CMK (cell line): ENCODE results near the gene MUC5B.
"Not testable (repeated sequence)": the region's sequence is repeated elsewhere in the genome, so short reads cannot be mapped to it uniquely, and the experiment has no call there.

ENCODE experiments used
- DNase-seq: peaks from one replicate; pipeline ENCODE4 v3.0.0-alpha.2; 2010; ENCODE audit warnings: low read depth

MUC5B gene

DNA sequence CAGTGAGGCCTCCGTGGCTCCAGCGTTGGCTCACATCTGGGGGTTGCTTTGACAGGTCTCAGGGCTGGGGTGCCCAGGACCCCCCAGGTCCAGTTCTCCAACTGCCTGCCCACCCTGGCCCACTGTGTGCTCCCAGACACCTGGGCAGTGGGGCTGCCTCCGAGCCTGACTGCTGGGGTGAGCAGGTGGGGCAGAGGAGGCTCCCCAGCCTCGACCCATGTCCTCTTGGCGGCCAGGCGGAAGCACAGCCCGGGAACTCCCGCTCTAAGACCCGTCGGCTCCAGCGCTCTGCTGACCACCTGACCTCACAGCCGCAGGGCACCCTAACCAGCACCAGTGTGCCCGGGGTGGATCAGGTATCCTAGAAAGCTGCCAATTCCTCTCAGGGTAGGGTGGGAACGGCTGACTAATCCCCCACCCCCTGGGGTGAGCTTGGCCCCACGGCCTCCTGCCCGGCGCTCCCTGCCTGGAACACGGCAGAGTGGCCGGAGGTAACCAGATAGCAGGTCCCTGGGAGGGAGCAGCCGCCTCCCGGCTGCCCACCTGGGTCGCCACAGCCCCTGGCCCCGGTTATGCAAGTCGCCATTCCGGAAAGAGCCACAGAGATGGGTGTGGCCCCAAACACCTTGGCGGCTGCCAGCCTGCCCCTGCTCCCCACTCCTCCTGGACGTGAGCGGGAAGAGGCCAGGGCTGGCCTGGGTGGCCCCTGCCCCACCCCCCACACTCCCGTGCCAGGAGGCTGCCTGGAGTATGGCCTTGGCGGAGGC is 19.2 kb upstream of the MUC5B start:
- DNase-seq: no peak

DNA sequence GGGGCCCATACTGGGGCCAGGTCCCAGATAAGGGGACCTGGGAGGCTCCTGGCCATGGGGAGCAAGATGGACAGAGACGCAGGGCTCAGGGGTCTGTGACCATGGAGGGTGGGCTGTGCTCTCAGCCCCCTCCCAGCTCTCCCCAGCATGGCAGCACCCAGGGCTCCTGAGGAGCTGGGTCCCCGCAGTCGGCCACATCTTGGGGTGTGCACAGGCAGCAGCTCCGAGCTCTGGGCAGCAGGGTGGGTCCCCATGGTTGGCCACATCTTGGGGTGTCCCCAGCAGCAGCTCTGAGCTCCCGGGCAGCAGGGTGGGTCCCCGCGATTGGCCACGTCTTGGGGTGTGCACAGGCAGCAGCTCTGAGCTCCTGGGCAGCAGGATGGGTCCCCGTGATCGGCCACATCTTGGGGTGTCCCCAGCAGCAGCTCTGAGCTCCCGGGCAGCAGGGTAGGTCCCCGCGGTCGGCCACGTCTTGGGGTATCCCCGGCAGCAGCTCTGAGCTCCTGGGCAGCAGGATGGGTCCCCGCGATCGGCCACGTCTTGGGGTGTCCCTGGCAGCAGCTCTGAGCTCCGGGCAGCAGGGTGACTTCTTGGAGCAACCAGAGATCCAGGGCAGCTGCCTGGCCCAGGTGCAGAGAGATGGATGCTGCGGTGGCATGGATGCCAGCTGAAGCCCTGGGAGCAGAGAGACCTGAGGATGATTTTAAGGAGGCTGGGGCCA is 18.3 kb upstream of the MUC5B start:
- no peak for DNase-seq

DNA sequence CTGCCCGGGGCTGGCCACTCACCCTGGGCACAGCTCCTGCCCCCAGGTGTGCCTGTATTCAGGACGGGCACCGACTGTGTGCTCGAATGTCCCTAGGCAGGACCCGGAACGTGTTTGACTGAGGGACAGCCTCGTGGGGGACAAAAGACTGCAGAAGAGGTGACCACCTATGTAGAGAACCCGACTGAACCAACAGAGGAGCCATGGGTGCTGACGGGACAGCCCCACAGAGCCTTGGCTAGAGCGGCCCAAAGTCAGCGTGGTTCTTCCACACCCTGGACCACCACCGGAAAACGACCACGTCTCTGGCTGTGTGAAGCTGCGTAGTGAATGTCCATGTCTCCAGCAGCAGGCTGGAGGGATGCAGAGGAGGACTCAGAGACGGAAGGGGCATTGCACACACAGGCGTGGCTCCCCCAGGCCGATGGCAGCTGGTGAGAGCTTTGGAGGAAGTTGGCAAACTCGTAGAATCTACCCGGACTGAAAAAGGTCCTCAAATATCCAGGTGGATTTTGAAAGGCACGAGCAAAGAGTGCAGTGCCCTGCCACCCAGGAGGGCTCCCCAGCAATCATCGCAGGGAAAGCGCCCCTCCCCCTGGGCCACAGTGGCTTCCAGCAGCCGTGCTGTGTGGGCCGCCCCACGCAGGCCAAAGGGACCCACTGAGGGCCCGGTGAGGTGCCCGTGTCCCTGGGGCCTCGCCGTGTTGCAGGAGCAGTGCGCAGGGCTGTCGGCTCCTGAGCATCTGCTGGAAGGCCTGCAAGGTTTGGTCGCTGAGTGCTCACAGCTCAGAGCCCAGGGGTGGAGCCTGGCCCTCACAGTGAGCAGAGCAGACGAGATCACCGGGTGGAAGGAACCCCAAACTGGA is 17.5 kb upstream of the MUC5B start:
- no peak for DNase-seq

DNA sequence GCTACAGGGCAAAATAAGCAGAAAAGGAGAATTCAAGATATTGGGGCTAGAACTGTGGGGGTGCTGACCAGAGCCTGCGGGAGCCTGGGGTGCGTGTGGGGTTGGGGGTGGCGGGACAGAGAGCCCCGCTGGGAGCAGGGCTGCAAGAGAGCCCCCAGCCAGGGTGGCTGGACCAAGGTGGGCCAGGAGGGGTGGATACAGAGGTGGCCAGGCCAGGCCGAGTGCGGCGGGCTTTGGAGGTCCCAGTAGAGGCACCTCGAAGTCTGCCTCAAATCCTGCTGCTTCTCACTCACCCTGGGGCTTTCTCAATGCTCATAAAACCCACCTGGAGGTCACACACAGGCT is 16.9 kb upstream of the MUC5B start:
- DNase-seq: no peak

DNA sequence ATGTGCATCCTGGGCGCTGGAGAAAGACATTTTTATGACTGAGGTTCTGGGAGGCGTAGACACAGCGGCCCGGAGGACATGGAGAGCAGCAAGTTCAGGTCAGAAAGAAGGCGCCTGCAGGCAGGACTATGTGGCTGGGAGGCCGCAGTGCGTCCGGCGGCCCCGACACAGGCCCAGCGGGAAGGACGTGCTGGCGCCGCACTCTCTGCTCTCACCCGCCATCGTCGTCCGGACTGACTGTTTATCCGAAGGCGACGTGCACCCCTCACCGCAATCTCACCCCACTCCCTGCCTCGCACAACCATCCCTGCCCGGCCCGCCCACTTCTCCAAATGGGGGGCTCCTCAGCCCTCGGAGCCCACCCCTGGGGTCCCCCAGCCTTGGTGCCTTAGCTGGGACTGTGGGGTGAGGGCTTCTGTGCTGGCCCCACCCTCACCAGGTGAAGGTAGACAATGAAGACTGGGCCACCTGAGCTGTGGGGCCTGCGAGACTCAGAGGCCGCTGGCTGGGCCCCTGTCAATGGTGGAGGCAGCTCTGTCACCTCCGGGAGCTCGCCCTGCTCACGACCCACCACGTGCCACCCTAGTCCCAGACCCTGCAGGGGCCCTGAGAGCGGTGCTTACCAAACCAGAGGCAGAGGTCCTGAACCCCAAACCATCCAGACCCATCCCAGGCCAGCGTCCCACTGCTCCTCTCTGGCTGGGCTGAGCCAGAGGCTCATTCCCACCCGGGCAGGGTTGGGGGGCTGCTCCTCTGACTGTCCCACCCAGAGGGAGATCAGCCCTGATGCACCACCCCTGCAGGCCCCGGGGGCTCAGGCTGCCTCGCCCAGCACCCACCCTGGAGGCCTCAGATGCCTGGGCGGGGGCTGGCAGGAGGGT is 16.2 kb upstream of the MUC5B start:
- DNase-seq: no peak

DNA sequence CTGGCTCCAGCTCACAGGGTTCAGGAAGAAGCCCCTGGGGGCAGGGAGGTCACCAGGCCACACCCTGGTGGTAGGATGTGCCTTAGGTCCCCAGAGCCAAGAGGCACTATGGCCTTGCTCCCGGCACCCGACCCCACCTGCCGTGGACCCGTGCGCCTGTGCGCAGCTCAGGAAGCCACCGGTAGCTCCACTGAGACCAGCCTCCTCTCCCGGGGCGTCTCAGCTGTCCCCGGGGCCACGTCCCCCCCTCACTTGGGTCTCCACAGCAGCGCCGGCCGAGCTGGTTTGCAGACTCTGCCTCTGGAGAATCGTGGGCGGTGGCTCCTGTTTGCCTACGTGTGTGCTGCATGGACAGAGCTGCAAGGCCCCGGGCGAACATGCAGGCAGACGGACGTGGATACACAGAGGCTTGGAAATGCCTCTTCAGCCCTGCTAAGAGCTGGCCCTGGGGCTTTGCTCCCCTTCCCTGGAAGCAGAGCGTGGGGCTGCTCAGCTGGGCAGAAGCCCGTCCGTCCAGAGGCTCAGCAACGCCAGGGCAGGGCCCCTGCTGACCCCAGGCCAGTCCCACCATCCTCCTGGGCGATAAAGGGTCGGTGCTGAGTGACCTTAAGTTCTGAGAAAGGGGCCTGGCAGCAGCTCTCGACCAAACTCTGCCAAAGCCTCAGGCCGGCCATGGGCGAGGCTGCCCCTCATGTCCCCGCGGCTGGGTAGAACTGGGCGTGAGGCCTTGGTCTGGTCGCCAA is 15.3 kb upstream of the MUC5B start:
- no peak for DNase-seq

DNA sequence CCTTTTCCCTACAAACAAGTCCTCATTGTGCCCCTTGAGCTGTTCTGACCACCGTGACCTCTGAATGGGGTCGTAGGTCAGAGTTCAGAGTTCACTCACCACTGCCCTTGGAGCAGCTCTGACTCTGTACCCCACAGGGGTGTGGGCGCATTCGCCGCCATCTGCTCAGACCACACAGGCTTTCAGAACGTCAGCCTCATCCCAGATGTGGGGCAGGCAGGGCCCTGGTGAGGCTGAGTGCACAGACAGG is 14.8 kb upstream of the MUC5B start:
- no peak for DNase-seq

DNA sequence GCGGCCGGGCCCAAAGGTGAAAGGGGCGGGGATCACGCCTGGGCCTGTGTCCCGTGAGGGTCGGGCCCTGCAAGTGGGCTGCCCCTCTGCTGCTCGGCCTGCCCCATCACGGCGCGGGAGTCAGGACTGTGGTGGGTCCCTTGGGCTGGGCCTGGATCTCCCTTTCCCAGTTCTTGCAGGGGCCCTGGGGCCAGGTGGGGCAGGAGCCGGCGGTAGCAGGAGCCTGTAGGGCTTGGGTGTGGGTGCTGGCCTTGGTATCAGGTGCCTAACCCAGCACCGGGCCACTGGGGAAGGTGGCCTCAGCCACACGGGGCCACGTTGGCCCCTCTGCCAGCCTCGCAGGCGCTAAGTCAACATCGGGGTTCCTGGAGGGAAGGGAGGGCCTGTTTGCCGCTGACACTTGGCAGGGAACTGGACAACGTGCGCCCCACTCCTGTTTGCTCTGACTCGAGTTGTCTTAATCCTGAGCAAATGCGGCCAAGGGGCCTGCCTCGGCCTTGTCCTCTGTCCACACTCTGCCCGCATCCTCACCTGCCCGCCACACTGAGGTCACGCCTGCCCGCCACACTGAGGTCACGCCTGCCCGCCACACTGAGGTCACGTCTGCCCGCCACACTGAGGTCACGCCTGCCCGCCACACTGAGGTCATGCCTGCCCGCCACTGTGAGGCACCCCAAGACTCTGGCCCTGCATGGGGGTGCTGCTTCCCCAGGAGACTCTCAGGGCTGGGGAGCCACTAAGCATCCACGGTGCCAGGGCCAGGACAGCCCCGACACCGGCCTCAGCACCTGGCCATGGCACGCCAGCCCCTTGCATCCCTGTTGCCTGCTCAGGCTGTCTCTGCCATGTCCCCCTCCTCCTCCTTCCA is 14.2 kb upstream of the MUC5B start:
- no peak for DNase-seq

DNA sequence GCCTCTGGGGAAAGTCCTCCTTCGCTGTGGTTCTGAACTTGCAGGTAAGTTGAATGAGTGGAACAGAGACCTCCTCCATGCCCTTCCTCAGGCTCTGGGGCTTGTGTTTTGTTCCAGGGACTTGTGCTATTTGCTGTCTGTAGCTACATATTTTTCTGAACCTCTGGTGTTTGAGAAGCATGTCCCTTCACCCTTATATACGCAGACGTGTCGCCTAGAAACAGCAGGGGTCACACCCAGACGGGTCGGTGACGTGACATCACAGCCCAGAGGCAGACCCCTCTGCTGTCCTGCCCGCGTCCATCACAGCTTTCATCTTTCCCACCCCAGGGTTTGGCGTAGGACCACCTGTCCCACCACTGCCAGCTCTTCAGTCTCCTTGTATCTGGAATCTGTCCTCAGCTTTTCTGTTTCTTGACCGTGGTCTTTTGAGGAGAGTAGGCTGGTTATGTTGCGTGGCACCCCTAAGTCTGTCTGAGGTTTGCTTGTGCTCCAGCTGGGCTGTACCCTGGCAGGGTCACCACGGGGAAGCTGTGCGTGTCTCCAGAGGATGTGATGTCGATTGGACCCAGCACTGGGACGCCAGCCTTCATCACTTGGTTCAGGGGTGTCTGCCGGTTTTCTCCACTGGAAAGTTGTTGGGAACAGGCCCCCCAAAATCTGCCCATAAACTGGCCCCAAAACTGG is 13.4 kb upstream of the MUC5B start:
- no peak for DNase-seq

DNA sequence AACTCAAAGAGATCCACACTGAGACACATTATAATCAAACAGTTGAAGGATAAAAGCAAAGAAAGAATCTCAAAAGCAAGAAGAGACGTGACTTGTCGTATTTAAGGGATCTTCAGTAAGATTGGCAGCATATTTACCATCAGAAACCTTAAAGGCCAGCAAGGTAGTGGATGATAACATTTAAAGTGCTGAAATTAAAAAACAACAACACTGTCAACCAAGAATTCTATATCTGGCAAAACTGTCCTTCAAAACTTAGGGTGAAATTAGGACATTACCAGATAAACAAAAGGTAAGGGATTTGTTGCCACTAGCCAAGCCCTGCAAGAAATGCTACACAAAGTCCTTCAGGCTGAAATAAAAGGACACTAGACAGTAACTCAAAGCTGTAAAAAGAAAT is 11.0 kb upstream of the MUC5B start:
- DNase-seq: no peak

DNA sequence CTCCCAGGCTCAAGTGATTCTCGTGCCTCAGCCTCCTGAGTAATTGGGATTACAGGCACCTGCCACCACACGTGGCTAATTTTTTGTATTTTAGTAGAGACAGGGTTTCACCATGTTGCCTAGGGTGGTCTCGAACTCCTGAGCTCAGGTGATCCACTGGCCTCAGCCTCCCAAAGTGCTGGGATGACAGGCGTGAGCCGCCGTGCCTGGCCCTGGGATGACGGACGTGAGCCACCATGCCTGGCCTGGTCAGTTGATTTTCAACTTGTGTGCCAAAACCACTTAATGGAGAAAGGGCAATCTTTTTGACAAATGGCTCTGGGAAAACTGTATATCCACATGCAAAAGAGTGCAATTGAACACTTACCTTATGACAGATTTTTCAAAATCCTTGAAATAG is 7.0 kb upstream of the MUC5B start:
- not testable (repeated sequence) for DNase-seq

DNA sequence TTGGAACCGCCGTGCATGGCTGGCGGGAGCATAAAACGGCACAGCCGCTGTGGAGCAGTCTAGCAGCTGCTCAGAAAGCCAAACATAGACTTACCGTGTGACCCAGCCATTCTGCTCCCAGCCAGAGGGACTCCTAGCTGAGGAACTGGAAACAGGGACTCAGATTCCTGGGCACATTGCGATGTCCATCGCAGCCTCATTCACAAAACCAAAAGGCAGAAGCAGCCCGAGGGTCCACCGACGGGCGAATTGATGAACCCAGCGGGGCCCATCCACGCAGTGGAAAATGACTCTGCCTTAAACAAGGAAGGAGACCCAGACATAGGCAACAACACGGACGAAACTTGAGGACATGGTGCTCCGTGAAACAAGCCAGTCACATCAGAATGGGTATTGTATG is 5.7 kb upstream of the MUC5B start:
- no peak for DNase-seq

DNA sequence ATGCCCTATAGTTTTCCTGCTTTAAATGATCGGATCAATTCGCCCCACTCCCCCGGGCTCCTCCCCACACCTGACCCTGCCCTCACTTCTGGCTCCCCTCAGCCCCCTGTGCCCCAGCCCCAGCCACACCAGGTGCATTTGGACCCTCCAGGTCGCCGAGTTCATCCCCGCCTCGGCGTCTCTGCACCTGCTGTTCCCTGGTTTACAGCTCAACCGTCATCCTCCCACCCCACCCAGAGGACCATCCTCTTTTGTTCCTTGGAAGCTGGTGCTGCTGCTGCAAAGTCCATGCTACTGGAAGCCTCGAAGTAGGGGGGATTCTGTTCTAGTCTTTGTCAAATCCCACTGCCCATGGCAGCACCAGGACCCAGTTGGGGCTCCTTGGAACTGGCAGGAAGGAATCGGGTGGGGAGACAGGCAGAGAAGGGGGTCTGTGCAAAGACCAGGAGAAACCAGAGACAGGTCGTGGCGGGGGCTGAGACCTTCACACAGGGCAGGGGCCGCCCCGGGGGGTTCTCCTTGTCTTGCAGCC is 4.5 kb upstream of the MUC5B start:
- no peak for DNase-seq

DNA sequence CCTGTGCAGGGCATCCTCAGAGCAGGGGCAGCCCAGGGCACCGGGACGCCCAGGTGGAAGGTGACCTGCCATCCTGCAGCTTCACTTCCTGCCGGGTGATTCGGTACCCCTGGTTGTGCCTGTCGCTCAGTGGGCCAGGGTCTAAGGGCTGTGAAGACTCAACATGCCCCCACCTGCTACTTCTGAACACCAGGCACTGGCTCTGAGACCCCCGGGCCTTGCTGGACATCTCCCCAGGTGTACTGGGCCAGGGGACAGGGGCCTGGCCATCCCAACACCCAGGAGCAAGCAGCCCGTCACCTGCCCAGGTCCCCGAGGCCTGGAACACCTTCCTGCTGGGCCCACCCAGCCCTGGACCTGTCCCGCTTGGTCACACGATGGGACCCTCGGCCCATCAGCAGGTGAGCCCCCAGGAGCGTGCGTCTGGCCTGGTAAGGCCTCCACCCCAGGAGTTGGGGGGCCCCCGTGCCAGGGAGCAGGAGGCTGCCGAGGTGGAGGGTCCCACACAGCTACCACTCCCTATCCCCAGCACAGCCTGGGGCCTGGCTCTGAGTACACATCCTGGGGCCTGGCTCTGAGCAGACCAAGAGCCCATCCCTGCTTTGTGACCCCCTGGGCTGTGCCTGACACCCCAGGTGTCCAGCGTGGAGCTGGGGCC is 3.9 kb upstream of the MUC5B start:
- DNase-seq: no peak

DNA sequence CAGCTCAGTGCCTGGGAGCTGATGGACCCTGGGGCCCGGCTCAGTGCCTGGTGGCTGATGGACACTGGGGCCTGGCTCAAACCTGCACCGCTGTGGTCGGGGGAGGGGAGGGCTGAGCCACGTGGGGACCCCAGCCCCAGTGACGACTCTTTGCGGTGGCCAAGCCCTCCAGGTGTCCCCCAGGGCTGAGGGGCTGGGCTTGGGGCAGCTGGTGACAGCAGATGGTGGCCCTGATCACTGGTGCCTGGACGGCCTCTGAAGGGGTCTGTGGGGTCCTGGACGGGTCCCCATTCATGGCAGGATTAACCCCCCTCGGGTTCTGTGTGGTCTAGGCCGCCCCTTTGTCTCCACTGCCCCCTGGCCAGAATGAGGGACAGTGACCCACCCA is 3.4 kb upstream of the MUC5B start:
- DNase-seq: no peak

DNA sequence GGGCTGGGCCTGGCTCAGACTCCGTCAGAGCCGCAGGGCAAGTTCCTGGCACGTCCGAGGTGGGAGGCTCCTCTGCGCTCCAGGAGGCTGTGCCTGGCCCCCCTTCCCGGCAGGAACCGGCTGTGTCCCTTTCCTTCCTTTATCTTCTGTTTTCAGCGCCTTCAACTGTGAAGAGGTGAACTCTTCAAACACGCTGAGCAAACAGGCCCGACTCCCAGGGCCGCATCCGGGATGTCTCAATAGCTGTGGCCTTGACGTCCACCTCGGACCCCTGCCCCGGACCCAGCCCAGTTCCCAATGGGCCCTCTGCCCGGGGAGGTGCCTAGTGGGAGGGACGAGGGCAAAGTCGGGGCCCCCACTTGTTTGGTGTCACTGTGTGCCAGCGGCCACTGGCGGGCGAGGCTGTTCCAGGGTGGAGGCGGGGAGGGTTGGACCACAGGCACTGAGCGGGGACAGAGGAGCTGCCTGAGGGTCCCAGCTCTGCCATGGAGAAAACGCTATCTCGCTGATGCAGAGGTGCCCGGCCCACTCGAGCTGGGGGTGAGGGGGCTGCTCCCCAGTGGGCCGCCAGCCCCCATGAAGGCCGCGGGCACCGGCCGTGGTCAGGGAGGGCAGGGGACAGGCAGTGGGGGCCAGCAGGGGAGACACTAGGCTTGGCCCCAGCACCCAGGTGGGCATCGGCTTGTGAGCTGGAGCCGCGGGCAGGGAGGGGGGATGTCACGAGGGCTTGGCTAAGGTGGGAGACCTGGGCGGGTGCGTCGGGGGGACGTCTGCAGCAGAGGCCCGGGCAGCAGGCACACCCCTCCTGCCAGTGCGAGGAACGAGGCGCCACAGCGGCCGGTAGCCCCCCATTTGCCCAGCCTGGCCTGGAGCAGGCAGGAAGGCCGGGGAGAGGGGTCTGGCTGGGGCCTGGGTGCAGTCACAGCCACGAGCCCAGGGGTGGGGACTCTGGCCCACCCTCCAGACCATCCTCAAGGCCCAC is 2.7 kb upstream of the MUC5B start:
- DNase-seq: no peak

DNA sequence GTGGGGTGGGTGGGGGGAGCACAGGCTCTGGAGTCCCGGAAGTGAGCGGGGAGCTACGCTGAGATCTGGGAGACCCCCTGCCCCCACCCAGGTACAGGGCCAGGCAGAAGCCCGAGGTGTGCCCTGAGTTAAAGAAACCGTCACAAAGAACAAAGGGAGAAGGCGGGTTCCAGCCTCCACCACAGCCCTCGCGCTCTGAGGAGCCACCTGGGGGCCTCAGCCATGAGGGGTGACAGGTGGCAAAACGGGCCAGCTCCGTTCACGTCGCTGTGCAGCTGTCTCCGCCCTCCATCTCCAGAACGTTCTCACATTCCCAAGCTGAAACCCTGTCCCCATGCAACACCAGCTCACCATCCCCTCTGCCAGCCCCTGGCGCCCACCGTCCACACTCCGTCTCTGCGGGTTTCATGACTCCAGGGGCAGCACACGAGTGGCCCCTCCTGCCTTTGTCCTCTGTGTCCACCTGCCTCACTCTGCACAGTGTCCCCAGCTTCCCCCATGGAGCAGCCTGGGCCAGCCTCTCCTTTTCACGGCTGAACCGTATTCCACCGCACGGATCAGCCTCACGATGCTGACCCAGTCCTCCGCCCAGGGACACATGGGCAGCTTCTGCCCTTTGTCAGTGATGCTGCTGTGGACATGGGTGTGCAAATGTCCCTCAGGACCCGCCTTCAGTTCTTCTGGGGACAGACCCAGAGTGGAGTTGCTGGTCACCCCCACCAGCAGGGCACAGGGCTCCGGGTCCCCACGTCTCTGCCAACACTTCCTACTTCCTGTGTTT is 1.7 kb upstream of the MUC5B start:
- DNase-seq: no peak
